ENCODE data around the gene SCMH1. TPM values are rescaled to one million over a fixed set of nuclear protein-coding genes. Genes with fewer than 3 reads are reported as not detected.

The SCMH1 gene
- polyA plus RNA-seq, 1 donor from 2014 or later, result 23.0 TPM

DNA sequence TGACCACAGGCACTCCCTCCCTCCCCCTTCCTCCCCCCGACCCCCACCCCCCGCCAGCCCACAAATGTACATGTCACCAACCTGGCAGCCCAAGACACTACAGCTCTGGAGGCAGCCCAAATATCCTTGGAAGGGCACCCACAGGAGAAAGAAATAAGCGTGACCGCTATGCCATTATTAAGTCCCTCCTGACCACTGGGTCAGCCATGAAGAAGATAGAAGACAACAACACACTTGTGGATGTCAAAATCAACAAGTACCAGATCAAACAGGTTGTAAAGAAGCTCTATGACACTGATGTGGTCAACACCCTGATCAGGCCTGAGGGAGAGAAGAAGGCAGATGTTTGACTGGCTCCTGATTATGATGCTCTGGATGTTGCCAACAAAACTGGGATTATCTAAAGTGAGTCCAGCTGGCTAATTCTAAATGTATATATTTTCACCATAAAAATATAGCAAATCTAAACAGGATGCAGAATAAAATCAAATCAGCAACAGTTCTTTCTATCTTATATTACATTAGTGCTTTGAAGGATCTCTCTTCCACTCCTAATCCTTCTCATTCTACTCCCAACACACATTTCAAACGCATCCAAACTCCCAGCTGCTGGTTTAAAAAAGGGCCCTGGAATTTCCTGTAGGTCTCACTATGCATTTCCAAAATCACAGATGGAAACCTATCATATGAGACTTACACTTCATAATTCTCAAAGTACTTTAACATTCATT, 143.2 kb downstream of the SCMH1 start:
- no peaks in the 10 kb centered on the region for H3K27me3 ChIP-seq (ENCODE audit: insufficient read depth, low read depth, low read length)
- H4K20me1 ChIP-seq (ENCODE audit: insufficient read depth), result no peaks in the 10 kb centered on the region
- no peaks in the 10 kb centered on the region for H3K9me3 ChIP-seq (ENCODE audit: low read length)
- TF ChIP-seq MXI1 (conservative IDR thresholded peaks at IDR 0.05; ENCODE audit: poor library complexity, severe bottlenecking), result no peak
- TF ChIP-seq EP300 (conservative IDR thresholded peaks at IDR 0.05; ENCODE audit: poor library complexity, severe bottlenecking), result no peak
- no peak for TF ChIP-seq EZH2 (IDR thresholded peaks at IDR 0.05; ENCODE audit: borderline replicate concordance, insufficient read depth, low read length, poor library complexity, severe bottlenecking)
- TF ChIP-seq, protein P1, sequence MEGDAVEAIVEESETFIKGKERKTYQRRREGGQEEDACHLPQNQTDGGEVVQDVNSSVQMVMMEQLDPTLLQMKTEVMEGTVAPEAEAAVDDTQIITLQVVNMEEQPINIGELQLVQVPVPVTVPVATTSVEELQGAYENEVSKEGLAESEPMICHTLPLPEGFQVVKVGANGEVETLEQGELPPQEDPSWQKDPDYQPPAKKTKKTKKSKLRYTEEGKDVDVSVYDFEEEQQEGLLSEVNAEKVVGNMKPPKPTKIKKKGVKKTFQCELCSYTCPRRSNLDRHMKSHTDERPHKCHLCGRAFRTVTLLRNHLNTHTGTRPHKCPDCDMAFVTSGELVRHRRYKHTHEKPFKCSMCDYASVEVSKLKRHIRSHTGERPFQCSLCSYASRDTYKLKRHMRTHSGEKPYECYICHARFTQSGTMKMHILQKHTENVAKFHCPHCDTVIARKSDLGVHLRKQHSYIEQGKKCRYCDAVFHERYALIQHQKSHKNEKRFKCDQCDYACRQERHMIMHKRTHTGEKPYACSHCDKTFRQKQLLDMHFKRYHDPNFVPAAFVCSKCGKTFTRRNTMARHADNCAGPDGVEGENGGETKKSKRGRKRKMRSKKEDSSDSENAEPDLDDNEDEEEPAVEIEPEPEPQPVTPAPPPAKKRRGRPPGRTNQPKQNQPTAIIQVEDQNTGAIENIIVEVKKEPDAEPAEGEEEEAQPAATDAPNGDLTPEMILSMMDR (IDR thresholded peaks at IDR 0.05; ENCODE audit: poor library complexity, severe bottlenecking), result no peak
- TF ChIP-seq SMC3 (conservative IDR thresholded peaks at IDR 0.05; ENCODE audit: poor library complexity), result no peak
- TF ChIP-seq, protein P2, sequence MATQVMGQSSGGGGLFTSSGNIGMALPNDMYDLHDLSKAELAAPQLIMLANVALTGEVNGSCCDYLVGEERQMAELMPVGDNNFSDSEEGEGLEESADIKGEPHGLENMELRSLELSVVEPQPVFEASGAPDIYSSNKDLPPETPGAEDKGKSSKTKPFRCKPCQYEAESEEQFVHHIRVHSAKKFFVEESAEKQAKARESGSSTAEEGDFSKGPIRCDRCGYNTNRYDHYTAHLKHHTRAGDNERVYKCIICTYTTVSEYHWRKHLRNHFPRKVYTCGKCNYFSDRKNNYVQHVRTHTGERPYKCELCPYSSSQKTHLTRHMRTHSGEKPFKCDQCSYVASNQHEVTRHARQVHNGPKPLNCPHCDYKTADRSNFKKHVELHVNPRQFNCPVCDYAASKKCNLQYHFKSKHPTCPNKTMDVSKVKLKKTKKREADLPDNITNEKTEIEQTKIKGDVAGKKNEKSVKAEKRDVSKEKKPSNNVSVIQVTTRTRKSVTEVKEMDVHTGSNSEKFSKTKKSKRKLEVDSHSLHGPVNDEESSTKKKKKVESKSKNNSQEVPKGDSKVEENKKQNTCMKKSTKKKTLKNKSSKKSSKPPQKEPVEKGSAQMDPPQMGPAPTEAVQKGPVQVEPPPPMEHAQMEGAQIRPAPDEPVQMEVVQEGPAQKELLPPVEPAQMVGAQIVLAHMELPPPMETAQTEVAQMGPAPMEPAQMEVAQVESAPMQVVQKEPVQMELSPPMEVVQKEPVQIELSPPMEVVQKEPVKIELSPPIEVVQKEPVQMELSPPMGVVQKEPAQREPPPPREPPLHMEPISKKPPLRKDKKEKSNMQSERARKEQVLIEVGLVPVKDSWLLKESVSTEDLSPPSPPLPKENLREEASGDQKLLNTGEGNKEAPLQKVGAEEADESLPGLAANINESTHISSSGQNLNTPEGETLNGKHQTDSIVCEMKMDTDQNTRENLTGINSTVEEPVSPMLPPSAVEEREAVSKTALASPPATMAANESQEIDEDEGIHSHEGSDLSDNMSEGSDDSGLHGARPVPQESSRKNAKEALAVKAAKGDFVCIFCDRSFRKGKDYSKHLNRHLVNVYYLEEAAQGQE (IDR thresholded peaks at IDR 0.05; ENCODE audit: borderline replicate concordance), result no peak
- TF ChIP-seq POLR2AphosphoS5 (IDR thresholded peaks at IDR 0.05), result no peak
- TF ChIP-seq RAD21 (conservative IDR thresholded peaks at IDR 0.05), result no peak
- TF ChIP-seq TAF1 (IDR thresholded peaks at IDR 0.05; ENCODE audit: low read depth), result no peak
- H3K9ac ChIP-seq (ENCODE audit: low read length), result no peak overlapping the region
- H3K4me3 ChIP-seq (ENCODE audit: low read length), result no peak overlapping the region
- H3F3A ChIP-seq (ENCODE audit: insufficient read depth, low read length, poor library complexity, severe bottlenecking), result no peaks in the 10 kb centered on the region
- H3K9me2 ChIP-seq (ENCODE audit: insufficient read depth, low read length), result no peaks in the 10 kb centered on the region
- no peaks in the 10 kb centered on the region for H3K36me3 ChIP-seq (ENCODE audit: insufficient read depth, low read length)
- H3K4me2 ChIP-seq (ENCODE audit: low read length), result no peak overlapping the region
- H3K79me2 ChIP-seq (replicated peaks; ENCODE audit: insufficient read depth, low read length), result no peaks in the 10 kb centered on the region
- H2AFZ ChIP-seq (ENCODE audit: low read depth, low read length), result no peak overlapping the region
- H3K27ac ChIP-seq (ENCODE audit: low read length), result no peak overlapping the region

DNA sequence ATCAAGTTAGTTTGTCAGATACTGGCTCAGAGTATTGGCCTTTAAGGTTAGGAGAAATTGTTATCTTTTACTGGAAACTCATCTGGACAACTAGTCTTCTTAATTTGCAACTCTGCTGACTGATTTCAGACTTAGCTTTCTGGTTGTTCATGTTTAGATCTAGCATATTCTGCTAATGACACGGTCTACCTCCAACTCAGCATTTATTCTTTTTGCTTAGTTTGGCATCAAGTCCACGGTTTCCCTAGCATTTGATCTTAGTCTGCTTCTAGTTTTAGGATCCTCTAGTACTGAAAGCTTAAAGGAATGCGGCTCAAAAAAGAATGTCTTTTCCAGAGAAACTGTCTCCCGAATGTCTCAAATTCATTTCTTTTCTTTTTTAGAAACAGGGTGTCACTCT, 145.0 kb downstream of the SCMH1 start:
- Histone ChIP-seq H3K4me3 (ENCODE audit: low read length) (no peak overlapping the region), H3K9me3 (ENCODE audit: low read length) (no peaks in the 10 kb centered on the region), H4K20me1 (ENCODE audit: insufficient read depth) (no peaks in the 10 kb centered on the region), H3K9me2 (ENCODE audit: insufficient read depth, low read length) (no peaks in the 10 kb centered on the region), H3K27me3 (ENCODE audit: insufficient read depth, low read depth, low read length) (no peaks in the 10 kb centered on the region), H3F3A (ENCODE audit: insufficient read depth, low read length, poor library complexity, severe bottlenecking) (no peaks in the 10 kb centered on the region), H3K27ac (ENCODE audit: low read length) (no peak overlapping the region), H3K36me3 (ENCODE audit: insufficient read depth, low read length) (no peaks in the 10 kb centered on the region), H2AFZ (ENCODE audit: low read depth, low read length) (no peak overlapping the region), H3K9ac (ENCODE audit: low read length) (no peak overlapping the region), H3K4me2 (ENCODE audit: low read length) (no peak overlapping the region), H3K79me2 (replicated peaks; ENCODE audit: insufficient read depth, low read length) (no peaks in the 10 kb centered on the region)
- TF ChIP-seq, protein P2 (IDR thresholded peaks at IDR 0.05; ENCODE audit: borderline replicate concordance), result no peak
- TF ChIP-seq TAF1 (IDR thresholded peaks at IDR 0.05; ENCODE audit: low read depth) (no peak), EZH2 (IDR thresholded peaks at IDR 0.05; ENCODE audit: borderline replicate concordance, insufficient read depth, low read length, poor library complexity, severe bottlenecking) (no peak), SMC3 (conservative IDR thresholded peaks at IDR 0.05; ENCODE audit: poor library complexity) (no peak), POLR2AphosphoS5 (IDR thresholded peaks at IDR 0.05) (no peak)

All from neural cell (in vitro differentiated cells).